ENCODE measurements around the gene ZNF784. TPM values are rescaled to one million over a fixed set of nuclear protein-coding genes. Genes with fewer than 3 reads are reported as not detected.
"Not testable (repeated sequence)": the region's sequence is repeated elsewhere in the genome, so short reads cannot be mapped to it uniquely, and the experiment has no call there.

The ZNF784 gene
- total and polyA plus RNA-seq, 2 experiments from 2014 or later: 5.5 to 7.2 TPM

DNA sequence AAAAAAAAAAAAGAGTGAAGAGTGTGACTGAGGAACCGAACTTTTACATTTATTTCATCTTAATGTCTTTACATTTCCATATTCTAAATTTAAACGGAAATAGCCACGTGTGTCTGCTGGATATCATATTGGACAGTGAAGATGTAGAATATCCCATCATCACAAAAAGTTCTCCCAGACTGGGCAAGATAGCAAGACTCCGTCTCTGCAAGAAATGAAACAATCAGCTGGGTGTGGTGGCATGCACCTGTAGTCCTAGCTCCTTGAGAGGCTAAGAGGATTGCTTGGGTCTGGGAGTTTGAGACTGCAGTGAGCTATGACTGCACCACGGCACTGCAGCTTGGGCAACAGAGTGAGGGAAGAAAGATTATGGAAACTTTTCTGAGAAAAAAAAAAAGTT, 47.6 kb downstream of the ZNF784 start:
- Histone ChIP-seq H3K4me1 (ENCODE audit: insufficient read depth) (peaks cover 6% of the 10 kb centered on the region), H3K4me3 (no peak overlapping the region), H4K20me1 (ENCODE audit: insufficient read depth, poor library complexity, severe bottlenecking) (no peaks in the 10 kb centered on the region), H3K9me3 (ENCODE audit: low read depth) (no peaks in the 10 kb centered on the region), H2AFZ (no peak overlapping the region), H3K27ac (no peak overlapping the region), H3K36me3 (replicated peaks; ENCODE audit: insufficient read depth, low read depth) (no peaks in the 10 kb centered on the region), H3K27me3 (no peaks in the 10 kb centered on the region), H3K79me2 (peaks cover 23% of the 10 kb centered on the region), H3K4me2 (no peak overlapping the region), H3K9me2 (replicated peaks; ENCODE audit: insufficient read depth) (no peaks in the 10 kb centered on the region)
- DNase-seq (ENCODE audit: low spot score): no peak
- 94% methylated on average over 5 of the region's 5 CpGs for WGBS (ENCODE audit: low lambda C conversion rate, missing lambda C conversion rate)
- TF ChIP-seq EZH2 (IDR thresholded peaks at IDR 0.05; ENCODE audit: borderline replicate concordance) (no peak), EZH2phosphoT487 (IDR thresholded peaks at IDR 0.05; ENCODE audit: low read depth, severe bottlenecking, unreplicated experiment) (no peak)
- TF ChIP-seq, protein P1, sequence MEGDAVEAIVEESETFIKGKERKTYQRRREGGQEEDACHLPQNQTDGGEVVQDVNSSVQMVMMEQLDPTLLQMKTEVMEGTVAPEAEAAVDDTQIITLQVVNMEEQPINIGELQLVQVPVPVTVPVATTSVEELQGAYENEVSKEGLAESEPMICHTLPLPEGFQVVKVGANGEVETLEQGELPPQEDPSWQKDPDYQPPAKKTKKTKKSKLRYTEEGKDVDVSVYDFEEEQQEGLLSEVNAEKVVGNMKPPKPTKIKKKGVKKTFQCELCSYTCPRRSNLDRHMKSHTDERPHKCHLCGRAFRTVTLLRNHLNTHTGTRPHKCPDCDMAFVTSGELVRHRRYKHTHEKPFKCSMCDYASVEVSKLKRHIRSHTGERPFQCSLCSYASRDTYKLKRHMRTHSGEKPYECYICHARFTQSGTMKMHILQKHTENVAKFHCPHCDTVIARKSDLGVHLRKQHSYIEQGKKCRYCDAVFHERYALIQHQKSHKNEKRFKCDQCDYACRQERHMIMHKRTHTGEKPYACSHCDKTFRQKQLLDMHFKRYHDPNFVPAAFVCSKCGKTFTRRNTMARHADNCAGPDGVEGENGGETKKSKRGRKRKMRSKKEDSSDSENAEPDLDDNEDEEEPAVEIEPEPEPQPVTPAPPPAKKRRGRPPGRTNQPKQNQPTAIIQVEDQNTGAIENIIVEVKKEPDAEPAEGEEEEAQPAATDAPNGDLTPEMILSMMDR (IDR thresholded peaks at IDR 0.05; ENCODE audit: poor library complexity): no peak

DNA sequence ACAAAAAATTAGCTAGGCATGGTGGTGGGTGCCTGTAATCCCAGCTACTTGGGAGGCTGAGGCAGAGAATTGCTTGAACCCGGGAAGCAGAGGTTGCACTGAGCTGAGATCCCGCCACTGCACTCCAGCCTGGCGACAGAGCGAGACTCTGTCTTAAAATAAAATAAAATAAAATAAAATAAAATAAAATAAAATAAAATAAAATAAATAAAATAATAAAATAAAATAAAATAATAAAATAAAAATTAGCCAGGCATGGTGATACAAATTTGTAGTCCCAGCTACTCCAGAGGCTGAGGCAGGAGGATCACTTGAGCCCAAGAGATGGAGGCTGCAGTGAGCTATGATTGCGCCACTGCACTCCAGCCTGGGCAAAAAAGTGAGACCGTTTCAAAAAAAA, 50.4 kb downstream of the ZNF784 start:
- WGBS (ENCODE audit: low lambda C conversion rate, missing lambda C conversion rate): 94% methylated on average over 6 of the region's 6 CpGs
- not testable (repeated sequence) for H3K36me3 ChIP-seq (replicated peaks; ENCODE audit: insufficient read depth, low read depth); H3K4me2 ChIP-seq; H3K9me3 ChIP-seq (ENCODE audit: low read depth); H3K4me3 ChIP-seq; H4K20me1 ChIP-seq (ENCODE audit: insufficient read depth, poor library complexity, severe bottlenecking); H3K4me1 ChIP-seq (ENCODE audit: insufficient read depth); H3K9me2 ChIP-seq (replicated peaks; ENCODE audit: insufficient read depth); H3K27me3 ChIP-seq; H3K27ac ChIP-seq; H3K79me2 ChIP-seq; H2AFZ ChIP-seq; DNase-seq (ENCODE audit: low spot score)

Other genes with a start within 250 kb of the ZNF784 start
- not detected in 2 replicates for gene TMEM190, start 247.7 kb downstream of the ZNF784 start, total RNA-seq
- gene TMEM190, start 247.7 kb downstream of the ZNF784 start, polyA plus RNA-seq: 6.6 and 13.0 TPM in 2 replicates
- gene TMEM238, start 240.3 kb downstream of the ZNF784 start, total RNA-seq: 1.8 and 9.1 TPM in 2 replicates
- 29.6 and 39.2 TPM in 2 replicates for gene TMEM238, start 240.3 kb downstream of the ZNF784 start, polyA plus RNA-seq
- gene RPL28, start 238.6 kb downstream of the ZNF784 start, total RNA-seq: 604 and 984 TPM in 2 replicates
- 410 and 437 TPM in 2 replicates for gene RPL28, start 238.6 kb downstream of the ZNF784 start, polyA plus RNA-seq
- gene UBE2S, start 216.8 kb downstream of the ZNF784 start, total RNA-seq: 18.5 and 20.4 TPM in 2 replicates
- 105 and 116 TPM in 2 replicates for gene UBE2S, start 216.8 kb downstream of the ZNF784 start, polyA plus RNA-seq
- gene SHISA7, start 181.3 kb downstream of the ZNF784 start, total RNA-seq: not detected in 2 replicates
- gene SHISA7, start 181.3 kb downstream of the ZNF784 start, polyA plus RNA-seq: not detected in 2 replicates
- 79.3 and 90.4 TPM in 2 replicates for gene ISOC2, start 162.9 kb downstream of the ZNF784 start, total RNA-seq
- 64.2 and 72.2 TPM in 2 replicates for gene ISOC2, start 162.9 kb downstream of the ZNF784 start, polyA plus RNA-seq
- gene C19orf85, start 159.8 kb downstream of the ZNF784 start, total RNA-seq: not detected in 2 replicates
- gene C19orf85, start 159.8 kb downstream of the ZNF784 start, polyA plus RNA-seq: not detected in 2 replicates
- gene ZNF628, start 147.9 kb downstream of the ZNF784 start, total RNA-seq: 2.2 and 4.7 TPM in 2 replicates
- gene ZNF628, start 147.9 kb downstream of the ZNF784 start, polyA plus RNA-seq: 1.0 and 1.2 TPM in 2 replicates
- gene NAT14, start 139.4 kb downstream of the ZNF784 start, total RNA-seq: 14.0 and 22.3 TPM in 2 replicates
- gene NAT14, start 139.4 kb downstream of the ZNF784 start, polyA plus RNA-seq: 40.3 and 43.6 TPM in 2 replicates
- gene SSC5D, start 136.1 kb downstream of the ZNF784 start, total RNA-seq: 0.04 and 0.80 TPM in 2 replicates
- 3.2 and 5.1 TPM in 2 replicates for gene SSC5D, start 136.1 kb downstream of the ZNF784 start, polyA plus RNA-seq
- 0.28 and 0.30 TPM in 2 replicates for gene SBK2, start 87.4 kb downstream of the ZNF784 start, total RNA-seq
- gene SBK2, start 87.4 kb downstream of the ZNF784 start, polyA plus RNA-seq: 0.33 and 0.51 TPM in 2 replicates
- 0.57 TPM in 1 of 2 replicates, not detected in the other for gene SBK3, start 79.0 kb downstream of the ZNF784 start, total RNA-seq
- 0.92 TPM in 1 of 2 replicates, not detected in the other for gene SBK3, start 79.0 kb downstream of the ZNF784 start, polyA plus RNA-seq
- gene ZNF579, start 43.7 kb downstream of the ZNF784 start, total RNA-seq: 4.1 and 5.1 TPM in 2 replicates
- gene ZNF579, start 43.7 kb downstream of the ZNF784 start, polyA plus RNA-seq: 14.8 and 21.7 TPM in 2 replicates
- 3.8 and 5.6 TPM in 2 replicates for gene FIZ1, start 25.0 kb downstream of the ZNF784 start, total RNA-seq
- 14.0 and 16.4 TPM in 2 replicates for gene FIZ1, start 25.0 kb downstream of the ZNF784 start, polyA plus RNA-seq
- gene ZNF524, start 24.3 kb downstream of the ZNF784 start, total RNA-seq: 8.4 and 12.4 TPM in 2 replicates
- gene ZNF524, start 24.3 kb downstream of the ZNF784 start, polyA plus RNA-seq: 18.5 and 19.5 TPM in 2 replicates
- gene ZNF865, start 18.9 kb downstream of the ZNF784 start, total RNA-seq: 3.0 and 3.1 TPM in 2 replicates
- 1.7 and 2.2 TPM in 2 replicates for gene ZNF865, start 18.9 kb downstream of the ZNF784 start, polyA plus RNA-seq
- gene ZNF580, start 16.4 kb upstream of the ZNF784 start, total RNA-seq: 6.1 and 10.1 TPM in 2 replicates
- 53.8 and 71.5 TPM in 2 replicates for gene ZNF580, start 16.4 kb upstream of the ZNF784 start, polyA plus RNA-seq
- gene ZNF581, start 19.1 kb upstream of the ZNF784 start, total RNA-seq: 12.2 and 17.3 TPM in 2 replicates
- 14.2 and 22.5 TPM in 2 replicates for gene ZNF581, start 19.1 kb upstream of the ZNF784 start, polyA plus RNA-seq
- 13.0 and 18.3 TPM in 2 replicates for gene CCDC106, start 23.6 kb upstream of the ZNF784 start, total RNA-seq
- gene CCDC106, start 23.6 kb upstream of the ZNF784 start, polyA plus RNA-seq: 30.5 and 31.7 TPM in 2 replicates
- 94.6 and 99.6 TPM in 2 replicates for gene U2AF2, start 30.5 kb upstream of the ZNF784 start, total RNA-seq
- 16.1 and 18.0 TPM in 2 replicates for gene U2AF2, start 30.5 kb upstream of the ZNF784 start, polyA plus RNA-seq
- gene EPN1, start 50.7 kb upstream of the ZNF784 start, total RNA-seq: 40.2 and 74.8 TPM in 2 replicates
- 154 and 165 TPM in 2 replicates for gene EPN1, start 50.7 kb upstream of the ZNF784 start, polyA plus RNA-seq
- not detected in 2 replicates for gene NLRP9, start 113.8 kb upstream of the ZNF784 start, total RNA-seq
- not detected in 2 replicates for gene NLRP9, start 113.8 kb upstream of the ZNF784 start, polyA plus RNA-seq
- gene RFPL4A, start 134.5 kb upstream of the ZNF784 start, total RNA-seq: not detected in 2 replicates
- not detected in 2 replicates for gene RFPL4A, start 134.5 kb upstream of the ZNF784 start, polyA plus RNA-seq
- gene RFPL4AL1, start 144.6 kb upstream of the ZNF784 start, total RNA-seq: not detected in 2 replicates
- not detected in 2 replicates for gene RFPL4AL1, start 144.6 kb upstream of the ZNF784 start, polyA plus RNA-seq
- not detected in 2 replicates for gene NLRP11, start 207.4 kb upstream of the ZNF784 start, total RNA-seq
- gene NLRP11, start 207.4 kb upstream of the ZNF784 start, polyA plus RNA-seq: not detected in 2 replicates
- gene NLRP4, start 212.0 kb upstream of the ZNF784 start, total RNA-seq: not detected in 2 replicates
- gene NLRP4, start 212.0 kb upstream of the ZNF784 start, polyA plus RNA-seq: not detected in 2 replicates